ENCODE results near the gene UBAC1. TPM values are rescaled to one million over a fixed set of nuclear protein-coding genes. Genes with fewer than 3 reads are reported as not detected.

UBAC1 gene
- total and polyA plus RNA-seq, 4 donors, result 16.2 to 115 (median 16.4) TPM

DNA sequence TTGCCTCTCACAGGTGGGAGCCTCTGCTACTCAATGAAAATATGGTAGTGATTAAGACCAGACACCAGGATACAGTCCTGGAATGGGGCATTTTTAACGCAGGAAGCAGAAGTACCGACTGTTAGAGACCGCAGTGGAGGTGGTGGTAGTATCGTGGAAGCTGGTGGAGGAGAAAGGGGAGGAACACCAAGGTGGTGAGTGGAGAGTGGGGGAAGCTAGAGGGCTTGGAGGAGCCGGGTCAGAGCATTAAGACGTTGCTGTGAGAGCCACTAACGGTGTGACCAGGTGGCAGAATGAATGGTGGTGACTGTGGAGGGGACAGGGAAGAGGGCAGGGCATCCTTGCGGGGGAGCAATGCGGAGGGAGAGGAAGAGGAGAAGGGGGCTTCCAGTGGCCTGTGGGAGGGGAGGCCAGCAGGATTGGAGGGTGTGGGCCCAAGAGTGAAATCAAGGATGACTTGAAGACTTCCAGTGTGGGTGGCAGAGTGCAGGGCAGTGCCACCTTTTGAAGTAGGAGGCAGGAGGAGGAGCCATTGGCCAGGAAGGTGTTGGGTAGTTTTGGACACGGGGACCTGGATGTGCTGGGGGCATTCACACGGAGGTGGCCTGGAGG lies 1.6 kb upstream of the UBAC1 start:
- TF ChIP-seq HNF4A (conservative IDR thresholded peaks at IDR 0.05) (no peak), FOXA2 (IDR thresholded peaks at IDR 0.05) (no peak)
- TF ChIP-seq, protein P1, sequence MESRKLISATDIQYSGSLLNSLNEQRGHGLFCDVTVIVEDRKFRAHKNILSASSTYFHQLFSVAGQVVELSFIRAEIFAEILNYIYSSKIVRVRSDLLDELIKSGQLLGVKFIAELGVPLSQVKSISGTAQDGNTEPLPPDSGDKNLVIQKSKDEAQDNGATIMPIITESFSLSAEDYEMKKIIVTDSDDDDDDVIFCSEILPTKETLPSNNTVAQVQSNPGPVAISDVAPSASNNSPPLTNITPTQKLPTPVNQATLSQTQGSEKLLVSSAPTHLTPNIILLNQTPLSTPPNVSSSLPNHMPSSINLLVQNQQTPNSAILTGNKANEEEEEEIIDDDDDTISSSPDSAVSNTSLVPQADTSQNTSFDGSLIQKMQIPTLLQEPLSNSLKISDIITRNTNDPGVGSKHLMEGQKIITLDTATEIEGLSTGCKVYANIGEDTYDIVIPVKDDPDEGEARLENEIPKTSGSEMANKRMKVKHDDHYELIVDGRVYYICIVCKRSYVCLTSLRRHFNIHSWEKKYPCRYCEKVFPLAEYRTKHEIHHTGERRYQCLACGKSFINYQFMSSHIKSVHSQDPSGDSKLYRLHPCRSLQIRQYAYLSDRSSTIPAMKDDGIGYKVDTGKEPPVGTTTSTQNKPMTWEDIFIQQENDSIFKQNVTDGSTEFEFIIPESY (IDR thresholded peaks at IDR 0.05), result no peak
- WGBS, result 74% methylated on average over 11 of the region's 11 CpGs
- H3K4me1 ChIP-seq (ENCODE audit: control insufficient read depth in 4 of 4, insufficient read depth in 4 of 4, low read length in 3 of 4), result peaks cover 4 to 30% (median 15%) of the 10 kb centered on the region in 4 donors
- no peaks in the 10 kb centered on the region for H3K36me3 ChIP-seq (ENCODE audit: control insufficient read depth in 4 of 4, insufficient read depth in 3 of 4, low read depth in 1 of 4, low read length in 3 of 4)
- no peaks in the 10 kb centered on the region for H3K27me3 ChIP-seq (ENCODE audit: control insufficient read depth in 4 of 4, insufficient read depth in 4 of 4, low read length in 3 of 4)
- H3K27ac ChIP-seq (ENCODE audit: low read depth in 1 of 2, low read length in 2 of 2), result no peak overlapping the region
- no peak for DNase-seq (ENCODE audit: low spot score)
- H3K4me3 ChIP-seq (ENCODE audit: low read depth in 1 of 3, low read length in 3 of 3), result no peak overlapping the region
- H3K9me3 ChIP-seq (ENCODE audit: control insufficient read depth in 4 of 4, low read length in 3 of 4), result no peaks in the 10 kb centered on the region
- H3K9ac ChIP-seq (ENCODE audit: low read depth in 1 of 2, low read length in 2 of 2), result no peak overlapping the region

DNA sequence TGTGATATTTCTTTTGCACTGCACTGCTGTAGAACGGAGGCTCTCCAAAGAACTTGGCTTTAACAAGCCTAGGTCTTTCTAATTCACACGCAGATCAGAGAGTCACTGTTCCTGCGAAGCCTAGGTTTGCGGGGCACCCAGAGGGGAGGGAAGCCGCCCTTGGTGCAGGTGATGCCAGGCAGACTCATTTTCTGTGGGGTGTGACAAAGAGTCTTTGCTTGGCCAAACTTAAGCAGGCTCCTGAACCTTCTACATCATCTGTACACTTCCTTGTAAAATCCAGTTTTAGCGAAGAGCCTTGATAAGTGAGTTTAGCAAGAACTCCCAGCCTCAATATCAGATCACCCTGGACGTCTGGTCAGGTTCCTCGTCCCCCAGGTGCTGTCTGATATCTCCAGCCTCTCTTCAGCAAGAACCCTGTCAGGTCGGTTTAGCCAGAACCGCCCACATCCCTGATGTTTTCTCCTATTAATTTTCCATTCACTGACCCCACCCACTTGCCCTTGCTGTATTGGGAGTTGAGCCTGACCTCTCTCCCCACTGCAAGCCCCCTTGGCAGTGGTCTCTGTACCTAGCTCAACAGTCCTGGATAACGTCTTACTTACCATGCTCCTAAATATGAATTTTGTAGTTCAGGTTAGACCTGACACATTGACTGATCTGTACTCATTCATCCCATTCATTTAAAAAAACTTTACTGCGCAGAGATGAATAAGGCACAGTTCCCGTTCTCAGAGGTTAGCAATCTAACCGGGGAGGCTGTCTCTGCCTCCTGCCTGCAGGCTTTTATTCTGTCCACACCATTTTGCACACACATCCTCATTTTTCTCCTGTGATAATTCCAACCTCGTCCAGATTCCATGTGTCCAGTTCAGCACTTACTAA lies 880 bp upstream of the UBAC1 start:
- 55% methylated on average over 15 of the region's 15 CpGs for WGBS
- no peak overlapping the region for H3K4me3 ChIP-seq (ENCODE audit: low read depth in 1 of 3, low read length in 3 of 3)
- H3K9me3 ChIP-seq (ENCODE audit: control insufficient read depth in 4 of 4, low read length in 3 of 4), result no peaks in the 10 kb centered on the region
- H3K36me3 ChIP-seq (ENCODE audit: control insufficient read depth in 4 of 4, insufficient read depth in 3 of 4, low read depth in 1 of 4, low read length in 3 of 4), result no peaks in the 10 kb centered on the region
- TF ChIP-seq, protein P2, sequence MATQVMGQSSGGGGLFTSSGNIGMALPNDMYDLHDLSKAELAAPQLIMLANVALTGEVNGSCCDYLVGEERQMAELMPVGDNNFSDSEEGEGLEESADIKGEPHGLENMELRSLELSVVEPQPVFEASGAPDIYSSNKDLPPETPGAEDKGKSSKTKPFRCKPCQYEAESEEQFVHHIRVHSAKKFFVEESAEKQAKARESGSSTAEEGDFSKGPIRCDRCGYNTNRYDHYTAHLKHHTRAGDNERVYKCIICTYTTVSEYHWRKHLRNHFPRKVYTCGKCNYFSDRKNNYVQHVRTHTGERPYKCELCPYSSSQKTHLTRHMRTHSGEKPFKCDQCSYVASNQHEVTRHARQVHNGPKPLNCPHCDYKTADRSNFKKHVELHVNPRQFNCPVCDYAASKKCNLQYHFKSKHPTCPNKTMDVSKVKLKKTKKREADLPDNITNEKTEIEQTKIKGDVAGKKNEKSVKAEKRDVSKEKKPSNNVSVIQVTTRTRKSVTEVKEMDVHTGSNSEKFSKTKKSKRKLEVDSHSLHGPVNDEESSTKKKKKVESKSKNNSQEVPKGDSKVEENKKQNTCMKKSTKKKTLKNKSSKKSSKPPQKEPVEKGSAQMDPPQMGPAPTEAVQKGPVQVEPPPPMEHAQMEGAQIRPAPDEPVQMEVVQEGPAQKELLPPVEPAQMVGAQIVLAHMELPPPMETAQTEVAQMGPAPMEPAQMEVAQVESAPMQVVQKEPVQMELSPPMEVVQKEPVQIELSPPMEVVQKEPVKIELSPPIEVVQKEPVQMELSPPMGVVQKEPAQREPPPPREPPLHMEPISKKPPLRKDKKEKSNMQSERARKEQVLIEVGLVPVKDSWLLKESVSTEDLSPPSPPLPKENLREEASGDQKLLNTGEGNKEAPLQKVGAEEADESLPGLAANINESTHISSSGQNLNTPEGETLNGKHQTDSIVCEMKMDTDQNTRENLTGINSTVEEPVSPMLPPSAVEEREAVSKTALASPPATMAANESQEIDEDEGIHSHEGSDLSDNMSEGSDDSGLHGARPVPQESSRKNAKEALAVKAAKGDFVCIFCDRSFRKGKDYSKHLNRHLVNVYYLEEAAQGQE (IDR thresholded peaks at IDR 0.05), result no peak
- TF ChIP-seq, protein P1 (IDR thresholded peaks at IDR 0.05), result no peak
- no peak for TF ChIP-seq YY1 (IDR thresholded peaks at IDR 0.05)
- TF ChIP-seq TAF1 (conservative IDR thresholded peaks at IDR 0.05), result no peak
- no peak for TF ChIP-seq SP1 (IDR thresholded peaks at IDR 0.05)
- TF ChIP-seq RXRA (IDR thresholded peaks at IDR 0.05), result no peak
- no peak for TF ChIP-seq HNF4A (conservative IDR thresholded peaks at IDR 0.05)
- TF ChIP-seq, protein P3, sequence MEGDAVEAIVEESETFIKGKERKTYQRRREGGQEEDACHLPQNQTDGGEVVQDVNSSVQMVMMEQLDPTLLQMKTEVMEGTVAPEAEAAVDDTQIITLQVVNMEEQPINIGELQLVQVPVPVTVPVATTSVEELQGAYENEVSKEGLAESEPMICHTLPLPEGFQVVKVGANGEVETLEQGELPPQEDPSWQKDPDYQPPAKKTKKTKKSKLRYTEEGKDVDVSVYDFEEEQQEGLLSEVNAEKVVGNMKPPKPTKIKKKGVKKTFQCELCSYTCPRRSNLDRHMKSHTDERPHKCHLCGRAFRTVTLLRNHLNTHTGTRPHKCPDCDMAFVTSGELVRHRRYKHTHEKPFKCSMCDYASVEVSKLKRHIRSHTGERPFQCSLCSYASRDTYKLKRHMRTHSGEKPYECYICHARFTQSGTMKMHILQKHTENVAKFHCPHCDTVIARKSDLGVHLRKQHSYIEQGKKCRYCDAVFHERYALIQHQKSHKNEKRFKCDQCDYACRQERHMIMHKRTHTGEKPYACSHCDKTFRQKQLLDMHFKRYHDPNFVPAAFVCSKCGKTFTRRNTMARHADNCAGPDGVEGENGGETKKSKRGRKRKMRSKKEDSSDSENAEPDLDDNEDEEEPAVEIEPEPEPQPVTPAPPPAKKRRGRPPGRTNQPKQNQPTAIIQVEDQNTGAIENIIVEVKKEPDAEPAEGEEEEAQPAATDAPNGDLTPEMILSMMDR (IDR thresholded peaks at IDR 0.05; ENCODE audit: low read depth, low read length, missing input control), result no peak
- TF ChIP-seq, protein P4, sequence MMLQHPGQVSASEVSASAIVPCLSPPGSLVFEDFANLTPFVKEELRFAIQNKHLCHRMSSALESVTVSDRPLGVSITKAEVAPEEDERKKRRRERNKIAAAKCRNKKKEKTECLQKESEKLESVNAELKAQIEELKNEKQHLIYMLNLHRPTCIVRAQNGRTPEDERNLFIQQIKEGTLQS (IDR thresholded peaks at IDR 0.05), result no peak
- TF ChIP-seq FOXA1 (IDR thresholded peaks at IDR 0.05), result no peak
- TF ChIP-seq HNF4G (IDR thresholded peaks at IDR 0.05), result no peak
- TF ChIP-seq NR2F2 (IDR thresholded peaks at IDR 0.05), result no peak
- TF ChIP-seq RAD21 (IDR thresholded peaks at IDR 0.05), result no peak
- H3K4me1 ChIP-seq (ENCODE audit: control insufficient read depth in 4 of 4, insufficient read depth in 4 of 4, low read length in 3 of 4), result peaks cover 4 to 23% (median 12%) of the 10 kb centered on the region in 4 donors
- H3K9ac ChIP-seq (ENCODE audit: low read depth in 1 of 2, low read length in 2 of 2), result no peak overlapping the region
- DNase-seq (ENCODE audit: low spot score), result no peak
- no peak overlapping the region for H3K27ac ChIP-seq (ENCODE audit: low read depth in 1 of 2, low read length in 2 of 2)
- no peaks in the 10 kb centered on the region for H3K27me3 ChIP-seq (ENCODE audit: control insufficient read depth in 4 of 4, insufficient read depth in 4 of 4, low read length in 3 of 4)

All from liver (tissue), 9 donors.